ENCODE data around the gene PRRC2A.

The PRRC2A gene

GRCh38 chr6:31631209-31631608 is 10.7 kb downstream of the PRRC2A start:
- Histone ChIP-seq H3K27ac (replicated peaks; ENCODE audit: low read length) (no peak overlapping the region), H3K23ac (ENCODE audit: low read depth, low read length, poor library complexity) (no peak overlapping the region), H2BK120ac (ENCODE audit: low read depth, low read length) (no peak overlapping the region), H3K4me1 (ENCODE audit: control insufficient read depth in 2 of 2, insufficient read depth in 1 of 2, low read depth in 1 of 2, low read length in 2 of 2) (no peaks in the 10 kb centered on the region), H4K8ac (ENCODE audit: low read depth, low read length) (no peak overlapping the region), H3K79me1 (ENCODE audit: low read depth, low read length) (peaks cover 10% of the 10 kb centered on the region), H2AFZ (ENCODE audit: low read length) (no peak overlapping the region), H3K27me3 (ENCODE audit: control insufficient read depth in 3 of 3, insufficient read depth in 3 of 3, low read depth in 1 of 3, low read length in 3 of 3) (no peaks in the 10 kb centered on the region), H2BK5ac (ENCODE audit: low read length) (no peak overlapping the region), H3K9me3 (replicated peaks in 1 of 2; ENCODE audit: control insufficient read depth in 2 of 2, insufficient read depth in 1 of 2, low read depth in 1 of 2, low read length in 2 of 2) (no peaks in the 10 kb centered on the region), H3K18ac (ENCODE audit: low read length) (no peak overlapping the region), H3K9ac (ENCODE audit: low read depth, low read length, poor library complexity) (no peak overlapping the region), H4K91ac (ENCODE audit: low read depth, low read length, poor library complexity) (no peak overlapping the region), H3K36me3 (replicated peaks in 1 of 2; ENCODE audit: control insufficient read depth in 2 of 2, insufficient read depth in 2 of 2, low read length in 2 of 2) (peaks cover 80 to 100% of the 10 kb centered on the region in 2 donors), H2BK15ac (ENCODE audit: low read length) (no peak overlapping the region), H3K4me2 (ENCODE audit: insufficient read depth, low read length, poor library complexity, severe bottlenecking) (no peak overlapping the region), H2BK12ac (ENCODE audit: low read length) (no peak overlapping the region), H3K4me3 (ENCODE audit: low read length in 2 of 2) (no peak overlapping the region), H3K14ac (ENCODE audit: low read length) (no peak overlapping the region), H3K4ac (ENCODE audit: low read length) (no peak overlapping the region), H2AK5ac (ENCODE audit: low read depth, low read length) (no peak overlapping the region)
- DNase-seq (ENCODE audit: low spot score) = no peak
- WGBS, 2 donors (ENCODE audit: extremely low coverage in 2 of 2, insufficient read length in 2 of 2, insufficient replicate concordance in 1 of 2) = no CpG with 5 or more reads among the region's 16 CpGs

GRCh38 chr6:31631681-31632278 is 11.3 kb downstream of the PRRC2A start:
- Histone ChIP-seq H3K27me3 (ENCODE audit: control insufficient read depth in 3 of 3, insufficient read depth in 3 of 3, low read depth in 1 of 3, low read length in 3 of 3) (no peaks in the 10 kb centered on the region), H3K79me1 (ENCODE audit: low read depth, low read length) (peaks cover 10% of the 10 kb centered on the region), H2BK120ac (ENCODE audit: low read depth, low read length) (no peak overlapping the region), H3K23ac (ENCODE audit: low read depth, low read length, poor library complexity) (peak overlapping the region; percentile 52), H4K8ac (ENCODE audit: low read depth, low read length) (no peak overlapping the region), H3K27ac (replicated peaks; ENCODE audit: low read length) (no peak overlapping the region), H3K4ac (ENCODE audit: low read length) (no peak overlapping the region), H2BK12ac (ENCODE audit: low read length) (no peak overlapping the region), H3K36me3 (replicated peaks in 1 of 2; ENCODE audit: control insufficient read depth in 2 of 2, insufficient read depth in 2 of 2, low read length in 2 of 2) (peaks cover 79 to 100% of the 10 kb centered on the region in 2 donors), H3K4me2 (ENCODE audit: insufficient read depth, low read length, poor library complexity, severe bottlenecking) (no peak overlapping the region), H3K4me1 (ENCODE audit: control insufficient read depth in 2 of 2, insufficient read depth in 1 of 2, low read depth in 1 of 2, low read length in 2 of 2) (no peaks in the 10 kb centered on the region), H3K4me3 (ENCODE audit: low read length in 2 of 2) (no peak overlapping the region), H3K14ac (ENCODE audit: low read length) (no peak overlapping the region), H3K9ac (ENCODE audit: low read depth, low read length, poor library complexity) (peak overlapping the region; percentile 9), H2AFZ (ENCODE audit: low read length) (no peak overlapping the region), H3K9me3 (replicated peaks in 1 of 2; ENCODE audit: control insufficient read depth in 2 of 2, insufficient read depth in 1 of 2, low read depth in 1 of 2, low read length in 2 of 2) (no peaks in the 10 kb centered on the region), H2AK5ac (ENCODE audit: low read depth, low read length) (no peak overlapping the region), H3K18ac (ENCODE audit: low read length) (no peak overlapping the region), H4K91ac (ENCODE audit: low read depth, low read length, poor library complexity) (no peak overlapping the region), H2BK5ac (ENCODE audit: low read length) (no peak overlapping the region), H2BK15ac (ENCODE audit: low read length) (no peak overlapping the region)
- no CpG with 5 or more reads among the region's 32 CpGs for WGBS, 2 donors (ENCODE audit: extremely low coverage in 2 of 2, insufficient read length in 2 of 2, insufficient replicate concordance in 1 of 2)
- DNase-seq (ENCODE audit: low spot score) = no peak

- peaks cover 78 to 100% of the 10 kb centered on the region in 2 donors for H3K36me3 ChIP-seq (replicated peaks in 1 of 2; ENCODE audit: control insufficient read depth in 2 of 2, insufficient read depth in 2 of 2, low read length in 2 of 2)
- no peak for DNase-seq (ENCODE audit: low spot score)
- no CpG with 5 or more reads among the region's 26 CpGs for WGBS, 2 donors (ENCODE audit: extremely low coverage in 2 of 2, insufficient read length in 2 of 2, insufficient replicate concordance in 1 of 2)
- no peak overlapping the region for H2AK5ac ChIP-seq (ENCODE audit: low read depth, low read length)
- no peak overlapping the region for H3K4ac ChIP-seq (ENCODE audit: low read length)
- H3K18ac ChIP-seq (ENCODE audit: low read length) = peak overlapping the region; percentile 5
- H3K27ac ChIP-seq (replicated peaks; ENCODE audit: low read length) = no peak overlapping the region
- no peak overlapping the region for H2BK120ac ChIP-seq (ENCODE audit: low read depth, low read length)
- H2BK5ac ChIP-seq (ENCODE audit: low read length) = no peak overlapping the region
- H2BK12ac ChIP-seq (ENCODE audit: low read length) = no peak overlapping the region
- H3K4me2 ChIP-seq (ENCODE audit: insufficient read depth, low read length, poor library complexity, severe bottlenecking) = no peak overlapping the region
- peak overlapping the region; percentile 52 for H4K8ac ChIP-seq (ENCODE audit: low read depth, low read length)
- H3K23ac ChIP-seq (ENCODE audit: low read depth, low read length, poor library complexity) = peak overlapping the region; percentile 52
- no peak overlapping the region for H2AFZ ChIP-seq (ENCODE audit: low read length)
- no peaks in the 10 kb centered on the region for H3K9me3 ChIP-seq (replicated peaks in 1 of 2; ENCODE audit: control insufficient read depth in 2 of 2, insufficient read depth in 1 of 2, low read depth in 1 of 2, low read length in 2 of 2)
- H3K27me3 ChIP-seq (ENCODE audit: control insufficient read depth in 3 of 3, insufficient read depth in 3 of 3, low read depth in 1 of 3, low read length in 3 of 3) = no peaks in the 10 kb centered on the region
- peaks cover 10% of the 10 kb centered on the region for H3K79me1 ChIP-seq (ENCODE audit: low read depth, low read length)
- H2BK15ac ChIP-seq (ENCODE audit: low read length) = no peak overlapping the region
- H3K4me3 ChIP-seq (ENCODE audit: low read length in 2 of 2) = no peak overlapping the region
- peak overlapping the region; percentile 68 for H3K9ac ChIP-seq (ENCODE audit: low read depth, low read length, poor library complexity)
- no peaks in the 10 kb centered on the region for H3K4me1 ChIP-seq (ENCODE audit: control insufficient read depth in 2 of 2, insufficient read depth in 1 of 2, low read depth in 1 of 2, low read length in 2 of 2)
- H3K14ac ChIP-seq (ENCODE audit: low read length) = no peak overlapping the region
- no peak overlapping the region for H4K91ac ChIP-seq (ENCODE audit: low read depth, low read length, poor library complexity)
Measured at GRCh38 chr6:31632279-31632946, 11.9 kb downstream of the PRRC2A start.

- no peak overlapping the region for H4K8ac ChIP-seq (ENCODE audit: low read depth, low read length)
- no peak overlapping the region for H3K4ac ChIP-seq (ENCODE audit: low read length)
- H3K79me1 ChIP-seq (ENCODE audit: low read depth, low read length) = peaks cover 10% of the 10 kb centered on the region
- no peaks in the 10 kb centered on the region for H3K9me3 ChIP-seq (replicated peaks in 1 of 2; ENCODE audit: control insufficient read depth in 2 of 2, insufficient read depth in 1 of 2, low read depth in 1 of 2, low read length in 2 of 2)
- H2BK120ac ChIP-seq (ENCODE audit: low read depth, low read length) = no peak overlapping the region
- H3K27me3 ChIP-seq (ENCODE audit: control insufficient read depth in 3 of 3, insufficient read depth in 3 of 3, low read depth in 1 of 3, low read length in 3 of 3) = no peaks in the 10 kb centered on the region
- no peak overlapping the region for H3K23ac ChIP-seq (ENCODE audit: low read depth, low read length, poor library complexity)
- no peak overlapping the region for H3K18ac ChIP-seq (ENCODE audit: low read length)
- DNase-seq (ENCODE audit: low spot score) = no peak
- no peak overlapping the region for H3K9ac ChIP-seq (ENCODE audit: low read depth, low read length, poor library complexity)
- H2AK5ac ChIP-seq (ENCODE audit: low read depth, low read length) = no peak overlapping the region
- no peak overlapping the region for H3K27ac ChIP-seq (replicated peaks; ENCODE audit: low read length)
- peaks cover 73 to 99% of the 10 kb centered on the region in 2 donors for H3K36me3 ChIP-seq (replicated peaks in 1 of 2; ENCODE audit: control insufficient read depth in 2 of 2, insufficient read depth in 2 of 2, low read length in 2 of 2)
- H4K91ac ChIP-seq (ENCODE audit: low read depth, low read length, poor library complexity) = no peak overlapping the region
- H2BK15ac ChIP-seq (ENCODE audit: low read length) = no peak overlapping the region
- no peaks in the 10 kb centered on the region for H3K4me1 ChIP-seq (ENCODE audit: control insufficient read depth in 2 of 2, insufficient read depth in 1 of 2, low read depth in 1 of 2, low read length in 2 of 2)
- no peak overlapping the region for H3K4me2 ChIP-seq (ENCODE audit: insufficient read depth, low read length, poor library complexity, severe bottlenecking)
- H2AFZ ChIP-seq (ENCODE audit: low read length) = no peak overlapping the region
- H3K4me3 ChIP-seq (ENCODE audit: low read length in 2 of 2) = no peak overlapping the region
- no peak overlapping the region for H2BK12ac ChIP-seq (ENCODE audit: low read length)
- WGBS, 2 donors (ENCODE audit: extremely low coverage in 2 of 2, insufficient read length in 2 of 2, insufficient replicate concordance in 1 of 2) = no CpG with 5 or more reads among the region's 7 CpGs
- no peak overlapping the region for H3K14ac ChIP-seq (ENCODE audit: low read length)
- H2BK5ac ChIP-seq (ENCODE audit: low read length) = no peak overlapping the region
Measured at GRCh38 chr6:31633447-31633846, 12.9 kb downstream of the PRRC2A start.
